ENCODE measurements around the gene ANKRD53.

- no peak for TF ChIP-seq CTCF (IDR thresholded peaks at IDR 0.05 in 8 of 11, conservative IDR thresholded peaks at IDR 0.05 in 3 of 11)
- no peak for TF ChIP-seq POLR2AphosphoS5 (IDR thresholded peaks at IDR 0.05)
These were observed 37.2 kb upstream of the ANKRD53 start for GRCh38 chr2:70941186-70941585.
